OCI-LY1 (cell line): Measurements from ENCODE around the gene ARHGEF40.

ENCODE experiments used
- H2AFZ ChIP-seq: fragments of 200-600 bp; sonication (generic), shearing (Covaris generic); 2 replicates; pipeline ENCODE4 v1.6.0; 2014; ENCODE audit warnings: antibody characterized with exemption, mild to moderate bottlenecking, low read length
- H3F3A ChIP-seq: fragments of 200-600 bp; sonication (generic), shearing (Covaris generic); 2 replicates; pipeline ENCODE4 v1.6.0; 2014; ENCODE audit warnings: mild to moderate bottlenecking, antibody characterized with exemption, low read length, moderate library complexity; ENCODE audit not compliant: insufficient read depth
- H3K27ac ChIP-seq: fragments of 200-600 bp; sonication (generic); 2 replicates; pipeline ENCODE4 v1.5.1; 2014; ENCODE audit warnings: low read length, mixed run types, mild to moderate bottlenecking, low read depth; ENCODE audit not compliant: poor library complexity, severe bottlenecking
- H3K27me3 ChIP-seq: fragments of 200-600 bp; sonication (generic); 2 replicates; pipeline ENCODE4 v1.6.0; 2014; ENCODE audit warnings: antibody characterized with exemption, mild to moderate bottlenecking, low read length, moderate library complexity; ENCODE audit not compliant: insufficient read depth
- H3K36me3 ChIP-seq: fragments of 200-600 bp; sonication (generic); 2 replicates; pipeline ENCODE4 v1.6.1; 2014; ENCODE audit warnings: mild to moderate bottlenecking, antibody characterized with exemption, low read length, moderate library complexity, mixed read lengths; ENCODE audit not compliant: insufficient read depth
- H3K4me1 ChIP-seq: fragments of 200-600 bp; sonication (generic); 2 replicates; pipeline ENCODE4 v1.5.1; 2014; ENCODE audit warnings: mild to moderate bottlenecking, low read length, moderate library complexity; ENCODE audit not compliant: insufficient read depth, severe bottlenecking
- H3K4me2 ChIP-seq: fragments of 200-600 bp; sonication (generic), shearing (Covaris generic); 2 replicates; pipeline ENCODE4 v1.6.1; 2014; ENCODE audit warnings: low read length
- H3K4me3 ChIP-seq: fragments of 200-600 bp; sonication (generic); 2 replicates; pipeline ENCODE4 v1.5.1; 2014; ENCODE audit warnings: low read length, low read depth, mild to moderate bottlenecking, mixed read lengths; ENCODE audit not compliant: poor library complexity, severe bottlenecking
- H3K79me2 ChIP-seq: fragments of 200-600 bp; shearing (Covaris generic); 2 replicates; pipeline ENCODE4 v1.6.1; 2016; ENCODE audit warnings: mixed run types, low read length, mixed read lengths; ENCODE audit not compliant: insufficient read depth
- H3K9ac ChIP-seq: fragments of 200-600 bp; sonication (generic), shearing (Covaris generic); 2 replicates; pipeline ENCODE4 v1.6.1; 2014; ENCODE audit warnings: mild to moderate bottlenecking, low read length, mixed read lengths
- H3K9me2 ChIP-seq: fragments of 200-600 bp; sonication (generic), shearing (Covaris generic); 2 replicates; pipeline ENCODE4 v1.6.1; 2014; ENCODE audit warnings: low read depth, mild to moderate bottlenecking, low read length, mixed read lengths
- H3K9me3 ChIP-seq: fragments of 200-600 bp; shearing (Covaris generic); 2 replicates; pipeline ENCODE4 v1.6.1; 2014; ENCODE audit warnings: low read length, mixed read lengths
- H4K20me1 ChIP-seq: fragments of 200-600 bp; sonication (generic), shearing (Covaris generic); 2 replicates; pipeline ENCODE4 v1.6.0; 2016; ENCODE audit warnings: mild to moderate bottlenecking, low read length; ENCODE audit not compliant: insufficient read depth
- CTCF ChIP-seq: fragments of 200-600 bp; sonication (generic), shearing (Covaris generic); IDR thresholded peaks from 2 replicates; pipeline ENCODE4 v1.5.1; 2017; ENCODE audit warnings: mild to moderate bottlenecking, antibody characterized with exemption, low read length, moderate library complexity, mixed read lengths
- EZH2 ChIP-seq: fragments of 200-600 bp; sonication (generic), shearing (Covaris generic); IDR thresholded peaks from 2 replicates; pipeline ENCODE4 v1.8.0; 2017; ENCODE audit warnings: borderline replicate concordance, mixed run types, mild to moderate bottlenecking, antibody characterized with exemption, low read length, moderate library complexity, mixed read lengths

Gene ARHGEF40

GRCh38 chr14:21106498-21107282, 36.6 kb downstream of the ARHGEF40 start:
- TF ChIP-seq EZH2 = no peak
- peak; percentile 84 for TF ChIP-seq CTCF
- Histone ChIP-seq H3K36me3 (no peaks in the 10 kb centered on the region), H2AFZ (peak overlapping the region; percentile 65; the same call in 1 of the 2 replicates), H3K4me2 (peak overlapping the region; percentile 38), H4K20me1 (no peaks in the 10 kb centered on the region), H3K4me1 (peaks cover 24% of the 10 kb centered on the region), H3K79me2 (no peaks in the 10 kb centered on the region), H3K9me2 (no peaks in the 10 kb centered on the region), H3K27ac (no peak overlapping the region), H3F3A (no peaks in the 10 kb centered on the region), H3K9ac (no peak overlapping the region), H3K4me3 (no peak overlapping the region), H3K27me3 (peaks cover 4% of the 10 kb centered on the region; the same call in 1 of the 2 replicates), H3K9me3 (no peaks in the 10 kb centered on the region)

- no peaks in the 10 kb centered on the region for H3K9me3 ChIP-seq
- peaks cover 4% of the 10 kb centered on the region; the same call in 1 of the 2 replicates for H3K27me3 ChIP-seq
- H3K9me2 ChIP-seq = no peaks in the 10 kb centered on the region
- H3K79me2 ChIP-seq = no peaks in the 10 kb centered on the region
- H3K4me1 ChIP-seq = peaks cover 24% of the 10 kb centered on the region
- no peak overlapping the region for H3K4me3 ChIP-seq
- H3F3A ChIP-seq = no peaks in the 10 kb centered on the region
- no peak overlapping the region for H3K4me2 ChIP-seq
- H2AFZ ChIP-seq = no peak overlapping the region
- no peak overlapping the region for H3K27ac ChIP-seq
- no peaks in the 10 kb centered on the region for H3K36me3 ChIP-seq
- TF ChIP-seq EZH2 (no peak), CTCF (no peak)
- no peak overlapping the region for H3K9ac ChIP-seq
- H4K20me1 ChIP-seq = no peaks in the 10 kb centered on the region
Observed at GRCh38 chr14:21107283-21107800, 37.2 kb downstream of the ARHGEF40 start.

GRCh38 chr14:21108791-21109190, 38.7 kb downstream of the ARHGEF40 start:
- Histone ChIP-seq H3K9ac (no peak overlapping the region), H3K9me3 (no peaks in the 10 kb centered on the region), H2AFZ (no peak overlapping the region), H4K20me1 (no peaks in the 10 kb centered on the region), H3K79me2 (no peaks in the 10 kb centered on the region), H3K4me3 (no peak overlapping the region), H3K36me3 (no peaks in the 10 kb centered on the region), H3K27me3 (peaks cover 4% of the 10 kb centered on the region; the same call in 1 of the 2 replicates), H3K27ac (no peak overlapping the region), H3K4me2 (no peak overlapping the region), H3K9me2 (no peaks in the 10 kb centered on the region), H3K4me1 (peaks cover 14% of the 10 kb centered on the region), H3F3A (no peaks in the 10 kb centered on the region)
- no peak for TF ChIP-seq EZH2
- TF ChIP-seq CTCF = no peak
